H9 (cell line): Measurements from ENCODE around the gene EAF1. TPM values are rescaled to one million over a fixed set of nuclear protein-coding genes. Genes with fewer than 3 reads are reported as not detected.

Experiments
- DNase-seq: peaks from one replicate; pipeline ENCODE4 v3.0.0-alpha.2; 2017
- H2AFZ ChIP-seq: one replicate; pipeline ENCODE4 v1.6.1; 2013; ENCODE audit warnings: mild to moderate bottlenecking, low read length, control low read depth, moderate library complexity
- H2AK5ac ChIP-seq: 2 replicates; pipeline ENCODE4 v1.6.1; 2013; ENCODE audit warnings: low read length, control low read depth, mixed read lengths; ENCODE audit not compliant: insufficient read length
- H2BK120ac ChIP-seq: one replicate; pipeline ENCODE4 v1.6.1; 2013; ENCODE audit warnings: low read depth, mild to moderate bottlenecking, low read length, control low read depth, inconsistent platforms; ENCODE audit not compliant: poor library complexity, severe bottlenecking
- H2BK12ac ChIP-seq: 2 replicates; pipeline ENCODE4 v1.6.1; 2013; ENCODE audit warnings: low read length, control low read depth, mixed read lengths, low read depth; ENCODE audit not compliant: insufficient read length
- H2BK15ac ChIP-seq: 2 replicates; pipeline ENCODE4 v1.6.1; 2013; ENCODE audit warnings: low read depth, low read length, control low read depth
- H2BK20ac ChIP-seq: one replicate; pipeline ENCODE4 v1.6.1; 2013; ENCODE audit warnings: low read depth, mild to moderate bottlenecking, low read length, control low read depth, inconsistent platforms; ENCODE audit not compliant: poor library complexity, severe bottlenecking
- H2BK5ac ChIP-seq: 2 replicates; pipeline ENCODE4 v1.6.1; 2013; ENCODE audit warnings: low read length, control low read depth, mixed read lengths; ENCODE audit not compliant: insufficient read length
- H3K14ac ChIP-seq: 2 replicates; pipeline ENCODE4 v1.6.1; 2013; ENCODE audit warnings: low read length, control low read depth; ENCODE audit not compliant: insufficient read depth
- H3K18ac ChIP-seq: 2 replicates; pipeline ENCODE4 v1.6.1; 2013; ENCODE audit warnings: low read depth, mild to moderate bottlenecking, mixed read lengths, low read length, control low read depth; ENCODE audit not compliant: insufficient read length
- H3K23ac ChIP-seq: 2 replicates; pipeline ENCODE4 v1.6.1; 2013; ENCODE audit warnings: low read length, control low read depth, mixed read lengths, low read depth; ENCODE audit not compliant: insufficient read length
- H3K23me2 ChIP-seq: 2 replicates; pipeline ENCODE4 v1.6.1; 2013; ENCODE audit warnings: low read depth, mild to moderate bottlenecking, mixed read lengths, low read length, control low read depth; ENCODE audit not compliant: insufficient read length, poor library complexity, severe bottlenecking
- H3K27ac ChIP-seq: 2 replicates; pipeline ENCODE4 v1.5.1; 2013; ENCODE audit warnings: low read length, control low read depth, mixed read lengths, low read depth; ENCODE audit not compliant: insufficient read length
- H3K27me3 ChIP-seq: 2 replicates; pipeline ENCODE4 v1.6.1; 2013; ENCODE audit warnings: low read length, control low read depth, inconsistent platforms; ENCODE audit not compliant: insufficient read depth
- H3K4ac ChIP-seq: 2 replicates; pipeline ENCODE4 v1.6.1; 2013; ENCODE audit warnings: low read depth, mild to moderate bottlenecking, control low read depth, inconsistent platforms, low read length, moderate library complexity
- H3K4me1 ChIP-seq: 2 replicates; pipeline ENCODE4 v1.6.1; 2013; ENCODE audit warnings: low read length, control low read depth, inconsistent platforms; ENCODE audit not compliant: insufficient read depth
- H3K4me2 ChIP-seq: 2 replicates; pipeline ENCODE4 v1.6.1; 2013; ENCODE audit warnings: low read length, control low read depth, mixed read lengths; ENCODE audit not compliant: insufficient read length, insufficient read depth
- H3K56ac ChIP-seq: 2 replicates; pipeline ENCODE4 v1.6.1; 2013; ENCODE audit warnings: low read depth, mild to moderate bottlenecking, mixed read lengths, low read length, control low read depth; ENCODE audit not compliant: insufficient read length
- H3K79me1 ChIP-seq: 2 replicates; pipeline ENCODE4 v1.6.1; 2013; ENCODE audit warnings: low read depth, mild to moderate bottlenecking, moderate library complexity, low read length, control low read depth, inconsistent platforms; ENCODE audit not compliant: insufficient read depth, poor library complexity, severe bottlenecking
- H3K79me2 ChIP-seq: 2 replicates; pipeline ENCODE4 v1.6.1; 2013; ENCODE audit warnings: low read length, control low read depth, inconsistent platforms; ENCODE audit not compliant: insufficient read depth
- H3K9ac ChIP-seq: 2 replicates; pipeline ENCODE4 v1.6.1; 2013; ENCODE audit warnings: low read length, control low read depth, mixed read lengths; ENCODE audit not compliant: insufficient read length; ENCODE audit errors: extremely low read depth
- H3K9me3 ChIP-seq: one replicate; pipeline ENCODE4 v1.6.1; 2013; ENCODE audit warnings: low read depth, low read length, inconsistent platforms; ENCODE audit not compliant: control insufficient read depth
- H3T11ph ChIP-seq: one replicate; pipeline ENCODE4 v1.6.1; 2013; ENCODE audit warnings: mild to moderate bottlenecking, low read length, control low read depth, inconsistent platforms
- H4K20me1 ChIP-seq: one replicate; pipeline ENCODE4 v1.6.1; 2013; ENCODE audit not compliant: control insufficient read depth, insufficient read length, insufficient read depth
- H4K5ac ChIP-seq: 2 replicates; pipeline ENCODE4 v1.6.1; 2013; ENCODE audit warnings: low read depth, mild to moderate bottlenecking, mixed read lengths, low read length, control low read depth; ENCODE audit not compliant: insufficient read length
- H4K8ac ChIP-seq: replicated peaks from 2 replicates; pipeline ENCODE4 v1.6.1; 2013; ENCODE audit warnings: low read length, control low read depth, mixed read lengths, low read depth; ENCODE audit not compliant: insufficient read length
- H4K91ac ChIP-seq: 2 replicates; pipeline ENCODE4 v1.6.1; 2013; ENCODE audit warnings: low read depth, mild to moderate bottlenecking, moderate library complexity, mixed read lengths, low read length, control low read depth; ENCODE audit not compliant: insufficient read length
- H3K27ac Mint-ChIP-seq, 3 experiments: 2 replicates in 2 of 3; 3 replicates in 1 of 3; pipeline ENCODE4 v1.8.0; 2020 to 2021; ENCODE audit warnings: mixed read lengths in 3 of 3, mild to moderate bottlenecking in 1 of 3, moderate library complexity in 1 of 3
- H3K27me3 Mint-ChIP-seq: 2 replicates; pipeline ENCODE4 v1.8.0; 2021; ENCODE audit warnings: low read depth, mild to moderate bottlenecking, moderate library complexity, mixed read lengths
- H3K36me3 Mint-ChIP-seq, 3 experiments: 2 replicates in 2 of 3; 3 replicates in 1 of 3; pipeline ENCODE4 v1.8.0; 2020 to 2021; ENCODE audit warnings: low read depth in 3 of 3, mixed read lengths in 3 of 3; ENCODE audit not compliant: insufficient read depth in 1 of 3
- H3K4me1 Mint-ChIP-seq, 2 experiments: 2 replicates each; pipeline ENCODE4 v1.8.0; 2020; ENCODE audit warnings: mixed read lengths in 2 of 2
- H3K4me3 Mint-ChIP-seq, 2 experiments: 2 replicates in 1 of 2; 3 replicates in 1 of 2; pipeline ENCODE4 v1.8.0; 2020 to 2021; ENCODE audit warnings: mild to moderate bottlenecking in 2 of 2, mixed read lengths in 2 of 2, moderate library complexity in 1 of 2
- H3K9me3 Mint-ChIP-seq, 2 experiments: 2 replicates in 1 of 2; 3 replicates in 1 of 2; pipeline ENCODE4 v1.8.0; 2020; ENCODE audit warnings: mild to moderate bottlenecking in 2 of 2, mixed read lengths in 2 of 2, moderate library complexity in 1 of 2
- WGBS: extraction: QIAGEN DNeasy Blood & Tissue Kit; methylation state at CpG from one replicate; pipeline ENCODE4 v1.1.7; 2013; ENCODE audit warnings: missing lambda C conversion rate, low lambda C conversion rate, mixed read lengths; ENCODE audit not compliant: insufficient read length; ENCODE audit errors: extremely low coverage; 5-methylcytosine and 5-hydroxymethylcytosine counted together
- total RNA-seq: library from RNA; stranded (reverse); gene quantifications from 2 replicates; pipeline ENCODE4 v1.2.1, GENCODE V29; 2021
- TF ChIP-seq, protein P1 (sequence below): fragments of 200-600 bp; sonication (generic); conservative IDR thresholded peaks from 3 replicates; pipeline ENCODE4 v1.8.0; 2021; ENCODE audit warnings: antibody characterized with exemption, mild to moderate bottlenecking

The EAF1 gene
- total RNA-seq, 1 experiment from 2014 or later = 34.3 TPM

DNA sequence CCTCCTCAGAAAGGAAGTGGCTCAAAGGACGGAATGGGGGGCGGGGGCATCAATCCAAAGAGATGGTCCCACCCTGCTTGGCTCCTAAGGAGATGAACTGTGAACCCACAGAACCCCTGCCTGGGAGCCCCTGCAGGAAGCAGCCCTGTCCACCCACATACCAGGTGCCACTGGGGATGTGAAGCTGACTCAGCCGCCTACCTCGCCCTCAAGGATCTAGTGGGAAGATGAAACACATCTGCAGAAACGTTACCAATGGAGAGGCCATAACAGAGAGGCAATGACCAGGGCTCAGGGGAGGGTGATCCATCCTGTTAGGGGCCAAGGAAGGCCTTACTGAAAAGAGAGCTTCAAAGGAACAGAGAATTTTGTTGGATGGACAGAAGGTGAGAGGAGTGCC is 35.1 kb downstream of the EAF1 start:
- Mint-ChIP-seq H3K4me1 (no peaks in the 10 kb centered on the region), H3K4me3 (no peak overlapping the region), H3K36me3 (no peaks in the 10 kb centered on the region), H3K27ac (no peak overlapping the region; a peak in 1 of 7 replicates), H3K27me3 (peaks cover 3% of the 10 kb centered on the region), H3K9me3 (no peaks in the 10 kb centered on the region)
- Histone ChIP-seq H3K27ac (no peak overlapping the region), H3T11ph (no peak overlapping the region), H3K4me2 (no peak overlapping the region), H2BK120ac (no peak overlapping the region), H3K23me2 (no peaks in the 10 kb centered on the region), H2BK5ac (no peak overlapping the region), H3K23ac (no peak overlapping the region), H3K4ac (no peak overlapping the region), H4K20me1 (no peaks in the 10 kb centered on the region), H3K79me2 (no peaks in the 10 kb centered on the region), H3K18ac (no peak overlapping the region), H2BK15ac (no peak overlapping the region), H3K14ac (no peak overlapping the region; the same call in 1 of the 2 replicates), H4K5ac (no peak overlapping the region), H3K27me3 (no peaks in the 10 kb centered on the region), H3K9ac (no peak overlapping the region), H3K4me1 (no peaks in the 10 kb centered on the region), H2BK20ac (no peak overlapping the region), H2AK5ac (no peak overlapping the region), H2AFZ (no peak overlapping the region), H4K8ac (no peak overlapping the region), H3K79me1 (no peaks in the 10 kb centered on the region), H3K9me3 (no peaks in the 10 kb centered on the region), H2BK12ac (no peak overlapping the region), H4K91ac (no peak overlapping the region), H3K56ac (no peak overlapping the region)
- DNase-seq = no peak
- WGBS = no CpG with 5 or more reads among the region's 5 CpGs
- TF ChIP-seq, protein P1, sequence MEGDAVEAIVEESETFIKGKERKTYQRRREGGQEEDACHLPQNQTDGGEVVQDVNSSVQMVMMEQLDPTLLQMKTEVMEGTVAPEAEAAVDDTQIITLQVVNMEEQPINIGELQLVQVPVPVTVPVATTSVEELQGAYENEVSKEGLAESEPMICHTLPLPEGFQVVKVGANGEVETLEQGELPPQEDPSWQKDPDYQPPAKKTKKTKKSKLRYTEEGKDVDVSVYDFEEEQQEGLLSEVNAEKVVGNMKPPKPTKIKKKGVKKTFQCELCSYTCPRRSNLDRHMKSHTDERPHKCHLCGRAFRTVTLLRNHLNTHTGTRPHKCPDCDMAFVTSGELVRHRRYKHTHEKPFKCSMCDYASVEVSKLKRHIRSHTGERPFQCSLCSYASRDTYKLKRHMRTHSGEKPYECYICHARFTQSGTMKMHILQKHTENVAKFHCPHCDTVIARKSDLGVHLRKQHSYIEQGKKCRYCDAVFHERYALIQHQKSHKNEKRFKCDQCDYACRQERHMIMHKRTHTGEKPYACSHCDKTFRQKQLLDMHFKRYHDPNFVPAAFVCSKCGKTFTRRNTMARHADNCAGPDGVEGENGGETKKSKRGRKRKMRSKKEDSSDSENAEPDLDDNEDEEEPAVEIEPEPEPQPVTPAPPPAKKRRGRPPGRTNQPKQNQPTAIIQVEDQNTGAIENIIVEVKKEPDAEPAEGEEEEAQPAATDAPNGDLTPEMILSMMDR = no peak
